Natural killer cell (primary cell): ENCODE measurements around the gene TP53I13. TPM values are rescaled to one million over a fixed set of nuclear protein-coding genes. Genes with fewer than 3 reads are reported as not detected.

Experiments used
- ATAC-seq, 3 donors: fragments of 150-1000 bp in 2 of 3; fragments of 200-7000 bp in 1 of 3; cut with Tn5 transposase; 1 replicate in 1 of 3; 2 replicates in 2 of 3; pipeline ENCODE4 v1.10.0; 2021; ENCODE audit warnings: mild to moderate bottlenecking in 2 of 3, moderate library complexity in 2 of 3
- DNase-seq, 2 donors: peaks; one replicate each; pipeline versions ENCODE4 v3.0.0 to v3.0.0-alpha.2; 2013 to 2021; ENCODE audit warnings: mixed read lengths in 1 of 2
- H3K27ac ChIP-seq: one replicate; pipeline ENCODE4 v1.5.1; 2013; ENCODE audit warnings: mild to moderate bottlenecking, low read length
- H3K27me3 ChIP-seq: one replicate; pipeline ENCODE4 v1.6.1; 2013; ENCODE audit warnings: low read length; ENCODE audit not compliant: control insufficient read depth, insufficient read depth
- H3K36me3 ChIP-seq: one replicate; pipeline ENCODE4 v1.6.1; 2013; ENCODE audit warnings: low read length; ENCODE audit not compliant: control insufficient read depth, insufficient read depth
- H3K4me1 ChIP-seq: one replicate; pipeline ENCODE4 v1.6.1; 2013; ENCODE audit warnings: low read length; ENCODE audit not compliant: control insufficient read depth, insufficient read depth
- H3K4me3 ChIP-seq: one replicate; pipeline ENCODE4 v1.5.1; 2013; ENCODE audit warnings: low read length
- H3K9me3 ChIP-seq: one replicate; pipeline ENCODE4 v1.6.1; 2013; ENCODE audit warnings: low read length; ENCODE audit not compliant: control insufficient read depth, insufficient read depth
- H3K27ac Mint-ChIP-seq, 2 donors: one replicate each; pipeline ENCODE4 v1.8.0; 2022; ENCODE audit warnings: mild to moderate bottlenecking in 2 of 2, mixed read lengths in 2 of 2, moderate library complexity in 1 of 2
- H3K27me3 Mint-ChIP-seq, 2 donors: one replicate each; pipeline ENCODE4 v1.8.0; 2022; ENCODE audit warnings: low read depth in 2 of 2, mixed read lengths in 2 of 2
- H3K36me3 Mint-ChIP-seq: one replicate; pipeline ENCODE4 v1.8.0; 2022; ENCODE audit warnings: mixed read lengths
- H3K4me1 Mint-ChIP-seq, 2 donors: one replicate each; pipeline ENCODE4 v1.8.0; 2022; ENCODE audit warnings: mixed read lengths in 2 of 2
- H3K4me3 Mint-ChIP-seq: one replicate; pipeline ENCODE4 v1.8.0; 2022; ENCODE audit warnings: mild to moderate bottlenecking, moderate library complexity, mixed read lengths
- H3K9me3 Mint-ChIP-seq, 2 donors: one replicate each; pipeline ENCODE4 v1.8.0; 2022; ENCODE audit warnings: mixed read lengths in 2 of 2
- WGBS: methylation state at CpG from one replicate; pipeline ENCODE4 v1.1.7; 2013; ENCODE audit warnings: missing lambda C conversion rate; ENCODE audit not compliant: insufficient coverage; 5-methylcytosine and 5-hydroxymethylcytosine counted together
- intact Hi-C: fragments of 100-400 bp; cut with micrococcal nuclease; formaldehyde crosslinking; loops from one replicate; pipeline ENCODE4 v1.14.2; 2022
- total RNA-seq, 4 donors: library from RNA; stranded (reverse); fragments of 120-200 nt in 1 of 4; gene quantifications; one replicate each; pipeline versions ENCODE4 v1.2.3 to v1.2.4, GENCODE V29; 2013 to 2022
- TF ChIP-seq, protein P1 (sequence below): fragments of 200-600 bp; IDR thresholded peaks from one replicate; pipeline ENCODE4 v1.8.0; 2022; ENCODE audit warnings: antibody characterized with exemption

Gene TP53I13
- total RNA-seq, 3 donors from 2014 or later (not counting 1 experiment from before 2014, with no cell fraction given), result 122 to 148 (median 148) TPM

DNA sequence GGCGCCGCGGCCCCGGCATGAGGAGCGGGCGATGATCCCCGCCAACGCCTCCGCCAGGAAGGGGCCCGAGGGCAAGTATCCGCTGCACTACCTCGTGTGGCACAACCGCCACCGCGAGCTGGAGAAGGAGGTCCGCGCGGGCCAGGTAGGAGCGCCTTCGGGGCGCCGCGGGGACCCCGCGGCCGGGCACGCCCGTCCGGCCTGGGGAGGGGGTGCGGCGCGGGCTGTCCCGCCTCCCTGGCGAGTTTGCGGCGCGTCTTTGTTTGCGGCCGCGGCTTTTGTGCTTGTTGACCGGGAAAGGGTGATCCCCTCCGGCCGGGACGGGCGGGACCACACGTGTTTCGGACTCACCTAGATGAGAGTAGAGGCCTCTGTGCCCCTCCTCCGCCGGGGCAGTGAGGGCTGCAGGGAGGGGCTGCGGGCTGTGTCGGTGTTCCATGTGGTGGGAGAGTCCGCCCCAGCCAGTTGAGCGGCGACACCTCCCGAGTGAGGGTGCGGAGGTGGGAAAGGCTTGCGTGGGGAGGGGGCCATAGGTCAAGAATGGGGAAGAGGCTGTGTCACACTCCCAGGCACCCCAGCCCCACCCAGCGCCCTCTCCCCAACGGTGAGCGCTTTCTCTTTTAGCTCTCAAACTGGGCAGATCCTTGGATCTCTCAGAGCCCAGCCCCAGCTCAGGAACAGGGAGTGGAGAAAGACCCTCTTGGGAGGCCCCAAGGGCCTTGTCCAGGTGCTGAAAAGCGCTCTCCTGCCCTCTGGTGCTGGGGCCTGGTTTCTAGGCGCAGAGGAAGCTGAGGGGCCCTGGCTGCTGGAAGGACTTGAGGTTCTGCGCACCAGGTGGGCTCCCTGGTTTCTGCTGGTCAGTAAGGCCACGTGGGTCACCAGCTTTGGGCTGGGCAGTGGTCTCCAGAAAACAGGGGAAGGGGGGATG lies 25.4 kb downstream of the TP53I13 start:
- DNase-seq (peak in 1 of 2 donors; percentile 54), ATAC-seq (no peak)
- intact Hi-C loops, result no loop called here
- Histone ChIP-seq H3K36me3 (no peaks in the 10 kb centered on the region), H3K4me3 (peak overlapping the region; percentile 24), H3K4me1 (peaks cover 43% of the 10 kb centered on the region), H3K9me3 (no peaks in the 10 kb centered on the region), H3K27me3 (peaks cover 3% of the 10 kb centered on the region), H3K27ac (no peak overlapping the region)
- no peaks in the 10 kb centered on the region for H3K36me3 Mint-ChIP-seq
- H3K4me1 Mint-ChIP-seq, result peaks cover 9 to 43% of the 10 kb centered on the region in 2 donors
- peak overlapping the region; percentile 68 for H3K4me3 Mint-ChIP-seq
- TF ChIP-seq, protein P1, sequence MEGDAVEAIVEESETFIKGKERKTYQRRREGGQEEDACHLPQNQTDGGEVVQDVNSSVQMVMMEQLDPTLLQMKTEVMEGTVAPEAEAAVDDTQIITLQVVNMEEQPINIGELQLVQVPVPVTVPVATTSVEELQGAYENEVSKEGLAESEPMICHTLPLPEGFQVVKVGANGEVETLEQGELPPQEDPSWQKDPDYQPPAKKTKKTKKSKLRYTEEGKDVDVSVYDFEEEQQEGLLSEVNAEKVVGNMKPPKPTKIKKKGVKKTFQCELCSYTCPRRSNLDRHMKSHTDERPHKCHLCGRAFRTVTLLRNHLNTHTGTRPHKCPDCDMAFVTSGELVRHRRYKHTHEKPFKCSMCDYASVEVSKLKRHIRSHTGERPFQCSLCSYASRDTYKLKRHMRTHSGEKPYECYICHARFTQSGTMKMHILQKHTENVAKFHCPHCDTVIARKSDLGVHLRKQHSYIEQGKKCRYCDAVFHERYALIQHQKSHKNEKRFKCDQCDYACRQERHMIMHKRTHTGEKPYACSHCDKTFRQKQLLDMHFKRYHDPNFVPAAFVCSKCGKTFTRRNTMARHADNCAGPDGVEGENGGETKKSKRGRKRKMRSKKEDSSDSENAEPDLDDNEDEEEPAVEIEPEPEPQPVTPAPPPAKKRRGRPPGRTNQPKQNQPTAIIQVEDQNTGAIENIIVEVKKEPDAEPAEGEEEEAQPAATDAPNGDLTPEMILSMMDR, result no peak
- 4% methylated on average over 62 of the region's 64 CpGs for WGBS
- H3K27ac Mint-ChIP-seq, result no peak overlapping the region
- peaks cover 2% of the 10 kb centered on the region in 2 donors for H3K27me3 Mint-ChIP-seq
- H3K9me3 Mint-ChIP-seq, result no peaks in the 10 kb centered on the region

DNA sequence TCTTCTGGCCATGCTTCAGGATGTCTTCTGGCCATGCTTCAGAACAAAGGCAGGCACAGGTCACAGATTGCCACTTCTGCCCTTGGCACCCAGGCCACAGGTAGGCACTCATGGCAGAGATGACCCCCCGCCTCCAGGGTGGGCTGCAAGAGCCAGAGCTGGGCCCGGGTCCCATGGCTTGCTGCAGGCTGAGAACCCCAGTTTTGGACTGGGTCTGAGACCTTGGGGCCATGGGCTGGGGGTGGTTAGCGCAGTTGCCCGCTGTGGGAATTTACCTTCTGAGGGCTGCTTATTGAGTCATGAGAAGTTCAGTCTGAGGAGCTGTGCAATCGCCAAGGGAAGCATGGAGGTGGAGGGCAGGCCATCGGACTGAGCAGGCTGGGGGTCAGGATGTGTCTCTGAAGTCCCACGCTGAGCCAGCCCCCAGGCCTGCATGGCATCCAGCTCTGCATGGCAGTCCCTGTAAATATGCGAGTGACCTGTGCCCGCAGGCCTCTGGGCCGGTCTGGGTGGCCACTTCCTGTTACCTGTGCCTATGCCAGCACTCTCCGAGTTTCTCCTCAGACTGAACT lies 26.1 kb downstream of the TP53I13 start:
- H3K4me1 ChIP-seq, result peaks cover 42% of the 10 kb centered on the region
- no peak for ATAC-seq
- H3K27me3 Mint-ChIP-seq, result peaks cover 8% of the 10 kb centered on the region in 2 donors
- 91% methylated on average over 11 of the region's 11 CpGs for WGBS
- no peak overlapping the region for H3K27ac Mint-ChIP-seq
- H3K4me3 ChIP-seq, result no peak overlapping the region
- H3K36me3 ChIP-seq, result no peaks in the 10 kb centered on the region
- H3K27ac ChIP-seq, result no peak overlapping the region
- H3K36me3 Mint-ChIP-seq, result no peaks in the 10 kb centered on the region
- peak overlapping the region; percentile 40 for H3K4me3 Mint-ChIP-seq
- no peaks in the 10 kb centered on the region for H3K9me3 Mint-ChIP-seq
- H3K9me3 ChIP-seq, result no peaks in the 10 kb centered on the region
- peaks cover 9 to 43% of the 10 kb centered on the region in 2 donors for H3K4me1 Mint-ChIP-seq
- TF ChIP-seq, protein P1, result no peak
- peaks cover 3% of the 10 kb centered on the region for H3K27me3 ChIP-seq
- intact Hi-C loops, result no loop called here
- DNase-seq, result no peak

DNA sequence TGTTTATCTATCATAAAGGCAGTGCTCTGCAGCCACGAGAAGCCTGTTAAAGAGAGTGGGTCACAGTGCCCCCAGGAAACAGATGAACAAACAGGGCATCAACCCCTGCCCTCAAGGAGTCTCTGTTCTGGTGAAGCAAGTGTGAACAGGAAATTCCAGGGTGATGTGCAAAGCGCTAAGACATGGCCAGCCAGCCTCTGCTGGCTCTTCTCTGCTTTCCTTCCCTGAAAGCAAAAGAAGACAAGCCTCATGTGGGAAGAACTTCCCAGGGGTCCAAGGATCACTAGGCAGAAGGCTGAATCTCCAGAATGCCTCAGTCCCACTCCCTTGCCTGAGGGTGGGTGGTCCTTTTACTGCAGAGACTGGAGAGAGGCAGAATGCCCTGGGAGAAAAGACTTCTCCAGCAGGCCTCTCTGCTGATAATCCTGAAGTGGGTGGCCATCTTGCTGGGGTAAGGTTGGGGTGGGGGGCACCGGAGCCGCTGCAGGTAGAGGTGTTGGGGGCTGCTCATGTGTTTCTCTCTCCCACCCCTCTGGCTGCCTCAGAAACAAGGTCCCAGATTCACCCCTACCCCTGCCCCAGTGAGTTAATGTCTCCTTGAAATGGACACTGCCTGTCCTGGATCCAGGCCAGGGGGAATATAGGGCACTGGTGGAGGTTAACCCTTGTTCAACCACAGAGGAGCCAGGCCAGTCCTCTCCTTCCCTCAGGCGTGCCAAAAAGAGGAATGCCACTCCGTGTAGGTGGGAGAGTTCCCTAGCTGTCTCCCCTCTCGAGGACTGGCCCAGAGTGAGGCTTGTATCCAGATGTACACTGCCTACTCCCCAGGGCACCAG lies 26.8 kb downstream of the TP53I13 start:
- Mint-ChIP-seq H3K4me3 (no peak overlapping the region), H3K9me3 (no peaks in the 10 kb centered on the region), H3K27me3 (peaks cover 8% of the 10 kb centered on the region in 2 donors), H3K27ac (no peak overlapping the region), H3K36me3 (no peaks in the 10 kb centered on the region), H3K4me1 (peaks cover 9 to 36% of the 10 kb centered on the region in 2 donors)
- Histone ChIP-seq H3K9me3 (no peaks in the 10 kb centered on the region), H3K27me3 (peaks cover 3% of the 10 kb centered on the region), H3K27ac (no peak overlapping the region), H3K4me1 (peaks cover 35% of the 10 kb centered on the region), H3K36me3 (no peaks in the 10 kb centered on the region), H3K4me3 (no peak overlapping the region)
- intact Hi-C loops, result no loop called here
- no peak for ATAC-seq
- WGBS, result 87% methylated on average over 5 of the region's 7 CpGs
- DNase-seq, result no peak
- TF ChIP-seq, protein P1, result no peak
